Gastroesophageal sphincter (tissue), 3 donors: ENCODE data around the gene SLC37A4.

Experiments
- EP300 ChIP-seq: sonication (generic); formaldehyde crosslinking; IDR thresholded peaks from one replicate; pipeline ENCODE4 v1.6.1; 2017; ENCODE audit warnings: antibody characterized with exemption, mild to moderate bottlenecking
- TF ChIP-seq, protein P1 (sequence below), 4 experiments: fragments of 200-600 bp in 2 of 4; fragments of 450-650 bp in 2 of 4; sonication (generic) in 1 of 4; IDR thresholded peaks; one replicate each; pipeline ENCODE4 v1.5.1; 2017 to 2019; ENCODE audit warnings: antibody characterized with exemption in 4 of 4, mild to moderate bottlenecking in 2 of 4, moderate library complexity in 2 of 4

GRCh38 chr11:118979434-118979833, 51.2 kb downstream of the SLC37A4 start:
- TF ChIP-seq, protein P1, sequence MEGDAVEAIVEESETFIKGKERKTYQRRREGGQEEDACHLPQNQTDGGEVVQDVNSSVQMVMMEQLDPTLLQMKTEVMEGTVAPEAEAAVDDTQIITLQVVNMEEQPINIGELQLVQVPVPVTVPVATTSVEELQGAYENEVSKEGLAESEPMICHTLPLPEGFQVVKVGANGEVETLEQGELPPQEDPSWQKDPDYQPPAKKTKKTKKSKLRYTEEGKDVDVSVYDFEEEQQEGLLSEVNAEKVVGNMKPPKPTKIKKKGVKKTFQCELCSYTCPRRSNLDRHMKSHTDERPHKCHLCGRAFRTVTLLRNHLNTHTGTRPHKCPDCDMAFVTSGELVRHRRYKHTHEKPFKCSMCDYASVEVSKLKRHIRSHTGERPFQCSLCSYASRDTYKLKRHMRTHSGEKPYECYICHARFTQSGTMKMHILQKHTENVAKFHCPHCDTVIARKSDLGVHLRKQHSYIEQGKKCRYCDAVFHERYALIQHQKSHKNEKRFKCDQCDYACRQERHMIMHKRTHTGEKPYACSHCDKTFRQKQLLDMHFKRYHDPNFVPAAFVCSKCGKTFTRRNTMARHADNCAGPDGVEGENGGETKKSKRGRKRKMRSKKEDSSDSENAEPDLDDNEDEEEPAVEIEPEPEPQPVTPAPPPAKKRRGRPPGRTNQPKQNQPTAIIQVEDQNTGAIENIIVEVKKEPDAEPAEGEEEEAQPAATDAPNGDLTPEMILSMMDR (IDR thresholded peaks at IDR 0.05), result no peak
- no peak for TF ChIP-seq EP300
